Measurements from ENCODE around the gene CELF1.

Gene CELF1

DNA sequence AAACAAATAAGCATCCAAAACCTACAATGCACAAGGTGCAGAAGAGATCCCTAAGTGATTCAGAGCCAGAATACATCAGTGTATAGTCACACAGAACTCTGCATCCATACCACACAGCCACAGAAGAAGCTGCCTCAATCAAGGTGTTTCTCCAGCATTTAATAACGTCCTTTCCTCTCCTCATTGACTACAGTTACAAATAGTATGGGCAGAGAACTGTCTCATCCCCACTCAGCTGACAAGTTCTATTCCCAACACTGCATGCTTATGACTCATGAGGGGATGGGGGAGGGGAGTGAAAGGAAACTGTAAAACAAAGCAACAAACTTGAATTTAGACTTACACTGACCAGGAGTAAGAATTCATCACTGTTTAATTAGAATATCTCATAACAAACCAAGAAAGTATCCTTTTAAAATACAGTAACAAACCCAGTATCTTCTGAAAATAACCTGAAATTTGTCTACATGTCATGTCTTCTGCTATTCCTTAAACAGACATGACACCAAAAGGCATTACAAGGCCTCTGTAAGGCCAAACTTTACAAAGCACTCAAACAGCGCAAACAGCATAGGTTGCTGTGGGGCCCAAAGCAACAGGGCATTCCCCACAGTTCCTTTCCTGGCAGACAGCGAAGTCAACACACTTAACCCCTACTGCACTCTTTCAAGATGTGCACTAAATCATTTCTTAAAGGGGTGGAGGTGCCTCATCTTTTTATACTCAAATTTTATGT, 29.3 kb downstream of the CELF1 start:
- H3K4me3 ChIP-seq = no peak overlapping the region
- in situ Hi-C loops (cut with MboI; ENCODE audit: low sequenced_read_pairs) = no loop called here
- no peaks in the 10 kb centered on the region for H3K9me3 ChIP-seq
- DNase-seq (ENCODE audit: low spot score in 2 of 2) = no peak
- H3K4me1 ChIP-seq = peaks cover 26% of the 10 kb centered on the region
- peaks cover 3% of the 10 kb centered on the region for H3K36me3 ChIP-seq (replicated peaks)
- no peaks in the 10 kb centered on the region for H3K27me3 ChIP-seq (ENCODE audit: low read depth)

DNA sequence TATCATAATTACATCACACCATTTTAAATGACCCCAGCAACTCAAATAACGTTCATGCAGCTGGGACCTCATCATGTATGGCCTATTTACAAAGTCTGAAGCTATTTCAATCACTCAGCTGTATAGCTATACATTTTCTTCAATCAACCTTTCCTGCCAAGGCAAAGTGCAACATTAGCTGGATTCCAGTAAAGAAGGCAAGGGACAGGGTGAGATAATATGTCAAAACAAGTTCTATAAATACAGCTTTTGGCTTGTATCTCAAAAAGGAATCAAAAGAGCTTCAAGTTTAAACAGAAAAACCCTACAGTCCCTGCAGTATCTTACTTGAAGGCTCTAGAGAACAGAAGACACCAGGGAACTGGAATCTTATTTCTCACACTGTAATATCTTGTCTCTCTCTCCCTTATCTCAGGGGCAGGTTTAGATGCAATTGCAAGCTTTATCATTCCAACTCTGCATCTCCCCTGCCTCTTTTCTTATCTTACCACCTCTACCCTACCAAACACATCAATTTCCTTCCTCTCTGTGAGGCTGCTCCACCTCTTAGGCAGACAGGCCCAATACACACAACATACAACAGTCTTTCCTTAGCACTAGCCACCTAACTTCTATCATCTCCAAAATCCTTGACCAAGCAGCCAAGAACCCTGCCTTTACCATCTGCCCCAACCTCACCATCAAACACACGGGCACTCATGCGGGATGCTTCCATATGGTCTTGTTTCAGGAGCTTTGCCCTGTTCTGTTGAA, 34.5 kb downstream of the CELF1 start:
- Histone ChIP-seq H3K9me3 (no peaks in the 10 kb centered on the region), H3K4me1 (peaks cover 8% of the 10 kb centered on the region), H3K36me3 (replicated peaks) (peaks cover 3% of the 10 kb centered on the region; the same call in 1 of the 2 replicates), H3K27me3 (ENCODE audit: low read depth) (no peaks in the 10 kb centered on the region), H3K4me3 (no peak overlapping the region)
- DNase-seq (ENCODE audit: low spot score in 2 of 2) = no peak
- in situ Hi-C loops (cut with MboI; ENCODE audit: low sequenced_read_pairs) = no loop called here

- DNase-seq (ENCODE audit: low spot score in 2 of 2) = no peak
- Histone ChIP-seq H3K9me3 (no peaks in the 10 kb centered on the region), H3K4me1 (peaks cover 12% of the 10 kb centered on the region), H3K4me3 (no peak overlapping the region), H3K36me3 (replicated peaks) (peaks cover 3% of the 10 kb centered on the region; the same call in 1 of the 2 replicates), H3K27me3 (ENCODE audit: low read depth) (no peaks in the 10 kb centered on the region)
- in situ Hi-C loops (cut with MboI; ENCODE audit: low sequenced_read_pairs) = no loop called here
These were observed 35.7 kb downstream of the CELF1 start for GRCh38 chr11:47516984-47517853.

DNA sequence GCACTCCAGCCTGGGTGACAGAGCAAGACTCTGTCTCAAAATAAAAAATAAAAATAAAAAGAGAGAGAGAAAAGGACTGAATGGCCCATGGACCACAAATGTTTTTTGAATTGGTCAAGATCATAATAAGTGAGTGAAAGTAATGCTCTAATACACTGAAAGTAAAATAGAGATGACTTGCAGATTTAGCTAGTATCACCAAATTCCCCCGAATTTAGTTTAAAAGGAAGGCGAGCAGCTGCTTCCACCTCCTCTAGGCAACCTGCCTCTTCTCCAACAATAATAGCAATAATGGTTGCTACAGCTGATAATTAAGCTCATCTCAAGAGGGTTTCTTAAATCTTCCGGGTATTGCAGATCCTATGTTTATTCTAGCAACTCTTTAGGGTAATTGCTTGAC, 36.8 kb downstream of the CELF1 start:
- in situ Hi-C loops (cut with MboI; ENCODE audit: low sequenced_read_pairs) = no loop called here
- Histone ChIP-seq H3K36me3 (replicated peaks) (peaks cover 3% of the 10 kb centered on the region; the same call in 1 of the 2 replicates), H3K4me3 (no peak overlapping the region), H3K9me3 (no peaks in the 10 kb centered on the region), H3K27me3 (ENCODE audit: low read depth) (no peaks in the 10 kb centered on the region), H3K4me1 (peaks cover 12% of the 10 kb centered on the region)
- no peak for DNase-seq (ENCODE audit: low spot score in 2 of 2)

DNA sequence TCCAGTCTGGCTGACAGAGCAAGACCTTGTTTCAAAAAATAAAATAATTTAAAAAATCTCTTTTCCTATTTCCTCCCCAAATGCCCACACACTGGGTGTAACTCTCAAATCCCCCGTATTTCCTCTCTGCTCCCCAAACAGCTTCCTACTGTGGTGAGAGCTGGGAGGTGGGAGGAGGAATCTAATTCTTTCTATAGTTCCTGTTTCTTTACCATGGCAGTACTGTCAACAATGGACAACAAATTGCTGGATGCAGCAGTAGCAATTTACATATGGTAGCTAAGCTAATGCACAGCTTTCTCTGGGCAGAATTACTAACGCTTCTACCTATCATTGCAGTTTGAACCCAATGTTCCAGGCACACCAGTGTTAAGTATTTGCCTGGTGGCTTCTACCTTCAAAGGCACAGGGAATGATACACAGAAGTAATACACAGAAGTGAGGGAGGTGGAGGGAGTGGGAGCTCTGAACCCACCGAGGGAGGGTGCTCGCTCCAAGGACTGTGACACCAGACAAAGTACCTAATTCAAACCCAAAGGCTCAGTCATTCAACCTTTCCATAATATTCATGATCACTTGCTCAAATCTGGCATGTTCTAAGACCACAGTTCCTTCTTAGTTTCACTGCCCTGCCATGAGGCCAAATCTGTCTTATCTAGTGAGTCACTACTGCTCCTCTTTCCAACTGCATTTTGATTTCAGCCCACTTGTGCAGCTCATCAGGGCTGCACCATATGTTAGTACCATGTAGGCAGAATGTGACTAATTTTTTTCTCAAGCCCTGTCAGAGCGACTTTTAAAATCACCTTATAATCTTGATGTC, 37.9 kb downstream of the CELF1 start:
- Histone ChIP-seq H3K36me3 (replicated peaks) (peaks cover 3% of the 10 kb centered on the region; the same call in 1 of the 2 replicates), H3K27me3 (ENCODE audit: low read depth) (no peaks in the 10 kb centered on the region), H3K4me3 (no peak overlapping the region), H3K4me1 (peaks cover 15% of the 10 kb centered on the region), H3K9me3 (no peaks in the 10 kb centered on the region)
- in situ Hi-C loops (cut with MboI; ENCODE audit: low sequenced_read_pairs) = no loop called here
- DNase-seq (ENCODE audit: low spot score in 2 of 2) = no peak

- in situ Hi-C loops (cut with MboI; ENCODE audit: low sequenced_read_pairs) = no loop called here
- no peaks in the 10 kb centered on the region for H3K27me3 ChIP-seq (ENCODE audit: low read depth)
- DNase-seq (ENCODE audit: low spot score in 2 of 2) = no peak
- H3K9me3 ChIP-seq = no peaks in the 10 kb centered on the region
- no peak overlapping the region for H3K4me3 ChIP-seq
- no peaks in the 10 kb centered on the region; the same call in 1 of the 2 replicates for H3K36me3 ChIP-seq (replicated peaks)
- peaks cover 32% of the 10 kb centered on the region for H3K4me1 ChIP-seq
These were observed 40.2 kb downstream of the CELF1 start for GRCh38 chr11:47512701-47513100.

- H3K36me3 ChIP-seq (replicated peaks) = no peaks in the 10 kb centered on the region; the same call in 1 of the 2 replicates
- H3K4me1 ChIP-seq = peaks cover 40% of the 10 kb centered on the region
- no peak overlapping the region for H3K4me3 ChIP-seq
- no peak for DNase-seq (ENCODE audit: low spot score in 2 of 2)
- H3K27me3 ChIP-seq (ENCODE audit: low read depth) = no peaks in the 10 kb centered on the region
- no peaks in the 10 kb centered on the region for H3K9me3 ChIP-seq
- in situ Hi-C loops (cut with MboI; ENCODE audit: low sequenced_read_pairs) = no loop called here
These were observed 41.0 kb downstream of the CELF1 start for GRCh38 chr11:47511917-47512316.

DNA sequence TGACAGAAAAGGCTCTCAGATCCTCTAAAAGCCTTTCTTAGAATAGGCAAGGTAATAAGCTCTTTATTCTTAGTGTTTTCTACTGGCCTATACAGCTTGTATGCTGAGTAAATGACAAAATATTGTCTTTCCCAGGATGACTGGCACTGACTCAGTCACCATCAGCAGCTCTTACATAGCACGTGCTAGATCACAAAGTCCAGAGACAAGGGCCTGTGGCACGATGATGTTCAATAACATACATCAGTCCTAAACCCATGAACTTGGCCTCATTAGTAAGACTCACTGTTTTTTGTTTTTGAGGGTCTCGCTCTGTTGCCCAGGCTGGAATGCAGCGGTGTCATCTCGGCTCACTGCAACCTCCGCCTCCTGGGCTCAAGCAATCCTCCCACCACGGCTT, 42.7 kb downstream of the CELF1 start:
- in situ Hi-C loops (cut with MboI; ENCODE audit: low sequenced_read_pairs) = no loop called here
- H3K27me3 ChIP-seq (ENCODE audit: low read depth) = no peaks in the 10 kb centered on the region
- peaks cover 45% of the 10 kb centered on the region for H3K4me1 ChIP-seq
- no peaks in the 10 kb centered on the region for H3K9me3 ChIP-seq
- DNase-seq (ENCODE audit: low spot score in 2 of 2) = no peak
- no peaks in the 10 kb centered on the region; the same call in 1 of the 2 replicates for H3K36me3 ChIP-seq (replicated peaks)
- no peak overlapping the region for H3K4me3 ChIP-seq

DNA sequence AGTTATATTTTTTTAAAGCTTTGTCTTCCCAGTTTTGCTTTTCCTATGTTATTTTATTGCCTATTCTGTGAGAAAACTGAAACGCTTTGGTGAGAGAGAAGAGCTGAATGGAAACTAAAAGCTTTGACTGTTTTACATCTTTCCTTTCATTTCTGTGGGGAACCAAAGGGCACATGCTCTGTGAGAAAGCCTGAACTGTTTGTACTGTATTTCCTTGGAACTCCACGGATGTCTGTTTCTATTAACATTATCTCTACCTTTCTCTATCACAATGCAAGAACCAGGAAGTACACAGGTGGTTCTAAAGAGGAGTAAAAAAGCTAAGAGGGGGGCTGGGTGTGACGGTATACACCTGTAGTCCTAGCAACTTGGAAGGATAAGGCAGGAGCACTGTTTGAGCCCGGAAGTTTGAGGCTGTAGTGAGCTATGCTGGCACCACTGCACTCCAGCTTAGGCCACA, 43.8 kb downstream of the CELF1 start:
- Histone ChIP-seq H3K36me3 (replicated peaks) (no peaks in the 10 kb centered on the region; the same call in 1 of the 2 replicates), H3K4me1 (peaks cover 45% of the 10 kb centered on the region), H3K9me3 (no peaks in the 10 kb centered on the region), H3K4me3 (no peak overlapping the region), H3K27me3 (ENCODE audit: low read depth) (no peaks in the 10 kb centered on the region)
- no peak for DNase-seq (ENCODE audit: low spot score in 2 of 2)
- in situ Hi-C loops (cut with MboI; ENCODE audit: low sequenced_read_pairs) = no loop called here

- H3K4me1 ChIP-seq = peaks cover 45% of the 10 kb centered on the region
These were observed 44.5 kb downstream of the CELF1 start for GRCh38 chr11:47508240-47508957.

GRCh38 chr11:47507563-47508239, 45.2 kb downstream of the CELF1 start:
- Histone ChIP-seq H3K4me1 (peaks cover 39% of the 10 kb centered on the region), H3K36me3 (replicated peaks) (no peaks in the 10 kb centered on the region; the same call in 1 of the 2 replicates), H3K27me3 (ENCODE audit: low read depth) (no peaks in the 10 kb centered on the region), H3K4me3 (no peak overlapping the region), H3K9me3 (no peaks in the 10 kb centered on the region)
- peak in 1 of 2 experiments; percentile 83 for DNase-seq (ENCODE audit: low spot score in 2 of 2)
- in situ Hi-C loops (cut with MboI; ENCODE audit: low sequenced_read_pairs) = no loop called here

More at GRCh38 chr11:47508240-47508957, 44.5 kb downstream of the CELF1 start:
- Histone ChIP-seq H3K9me3 (no peaks in the 10 kb centered on the region), H3K27me3 (ENCODE audit: low read depth) (no peaks in the 10 kb centered on the region), H3K36me3 (replicated peaks) (no peaks in the 10 kb centered on the region; the same call in 1 of the 2 replicates), H3K4me3 (no peak overlapping the region)
- in situ Hi-C loops (cut with MboI; ENCODE audit: low sequenced_read_pairs) = no loop called here
- DNase-seq (ENCODE audit: low spot score in 2 of 2) = no peak
